Liver (tissue), 9 donors: Measurements from ENCODE around the gene BRAP. TPM values are rescaled to one million over a fixed set of nuclear protein-coding genes. Genes with fewer than 3 reads are reported as not detected.

Source experiments
- DNase-seq: peaks from one replicate; pipeline ENCODE4 v3.0.0-alpha.2; 2017; ENCODE audit warnings: low spot score
- H3K27ac ChIP-seq, 2 donors: one replicate each; pipeline ENCODE4 v1.7.0; 2013; ENCODE audit warnings: inconsistent platforms in 2 of 2, low read length in 2 of 2, control low read depth in 1 of 2, low read depth in 1 of 2, mild to moderate bottlenecking in 1 of 2
- H3K27me3 ChIP-seq, 4 donors: one replicate each; pipeline versions ENCODE4 v1.6.1 to v1.7.0; 2013; ENCODE audit warnings: low read length in 3 of 4, inconsistent platforms in 1 of 4, mild to moderate bottlenecking in 1 of 4, moderate library complexity in 1 of 4; ENCODE audit not compliant: control insufficient read depth in 4 of 4, insufficient read depth in 4 of 4
- H3K36me3 ChIP-seq, 4 donors: one replicate each; pipeline versions ENCODE4 v1.6.1 to v1.7.0; 2013; ENCODE audit warnings: low read length in 3 of 4, mild to moderate bottlenecking in 3 of 4, low read depth in 1 of 4, moderate library complexity in 1 of 4; ENCODE audit not compliant: control insufficient read depth in 4 of 4, insufficient read depth in 3 of 4
- H3K4me1 ChIP-seq, 4 donors: one replicate each; pipeline versions ENCODE4 v1.6.1 to v1.7.0; 2013; ENCODE audit warnings: low read length in 3 of 4, mild to moderate bottlenecking in 3 of 4, moderate library complexity in 1 of 4; ENCODE audit not compliant: control insufficient read depth in 4 of 4, insufficient read depth in 4 of 4
- H3K4me3 ChIP-seq, 3 donors: one replicate each; pipeline versions ENCODE4 v1.6.1 to v1.7.0; 2013; ENCODE audit warnings: low read length in 3 of 3, control low read depth in 1 of 3, low read depth in 1 of 3, mild to moderate bottlenecking in 1 of 3
- H3K9ac ChIP-seq, 2 donors: one replicate each; pipeline ENCODE4 v1.7.0; 2013; ENCODE audit warnings: low read length in 2 of 2, mild to moderate bottlenecking in 2 of 2, moderate library complexity in 2 of 2, control low read depth in 1 of 2, low read depth in 1 of 2
- H3K9me3 ChIP-seq, 4 donors: one replicate each; pipeline versions ENCODE4 v1.6.1 to v1.7.0; 2013; ENCODE audit warnings: low read length in 3 of 4; ENCODE audit not compliant: control insufficient read depth in 4 of 4
- ATF3 ChIP-seq: IDR thresholded peaks from 2 replicates; pipeline ENCODE4 v1.6.1; 2016; ENCODE audit warnings: antibody characterized with exemption
- EGR1 ChIP-seq, 2 donors: IDR thresholded peaks; 2 replicates each; pipeline ENCODE4 v1.6.1; 2016 to 2018; ENCODE audit warnings: antibody characterized with exemption in 2 of 2, low read depth in 2 of 2
- FOXA1 ChIP-seq: IDR thresholded peaks from 2 replicates; pipeline ENCODE4 v1.6.1; 2016; ENCODE audit warnings: antibody characterized with exemption
- FOXA2 ChIP-seq: IDR thresholded peaks from 2 replicates; pipeline ENCODE4 v1.6.1; 2016; ENCODE audit warnings: antibody characterized with exemption
- GABPA ChIP-seq, 2 donors: IDR thresholded peaks in 1 of 2; conservative IDR thresholded peaks in 1 of 2; 2 replicates each; pipeline ENCODE4 v1.6.1; 2016; ENCODE audit warnings: antibody characterized with exemption in 2 of 2, mild to moderate bottlenecking in 1 of 2, moderate library complexity in 1 of 2
- HNF4A ChIP-seq, 2 donors: conservative IDR thresholded peaks; 2 replicates each; pipeline ENCODE4 v1.6.1; 2016; ENCODE audit warnings: antibody characterized with exemption in 2 of 2, mild to moderate bottlenecking in 2 of 2
- HNF4G ChIP-seq: IDR thresholded peaks from 2 replicates; pipeline ENCODE4 v1.6.1; 2016; ENCODE audit warnings: antibody characterized with exemption
- JUND ChIP-seq, 2 donors: IDR thresholded peaks; 2 replicates each; pipeline ENCODE4 v1.6.1; 2016; ENCODE audit warnings: antibody characterized with exemption in 2 of 2
- NR2F2 ChIP-seq: IDR thresholded peaks from 2 replicates; pipeline ENCODE4 v1.6.1; 2016; ENCODE audit warnings: antibody characterized with exemption
- RAD21 ChIP-seq, 2 donors: IDR thresholded peaks; 2 replicates each; pipeline ENCODE4 v1.6.1; 2016; ENCODE audit warnings: antibody characterized with exemption in 2 of 2, mild to moderate bottlenecking in 2 of 2
- REST ChIP-seq: IDR thresholded peaks from 2 replicates; pipeline ENCODE4 v1.6.1; 2016; ENCODE audit warnings: antibody characterized with exemption, mild to moderate bottlenecking
- RXRA ChIP-seq, 2 donors: IDR thresholded peaks; 2 replicates each; pipeline ENCODE4 v1.6.1; 2017 to 2018; ENCODE audit warnings: antibody characterized with exemption in 2 of 2, mild to moderate bottlenecking in 1 of 2
- SP1 ChIP-seq: IDR thresholded peaks from 2 replicates; pipeline ENCODE4 v1.6.1; 2018; ENCODE audit warnings: antibody characterized with exemption, mild to moderate bottlenecking
- TAF1 ChIP-seq: conservative IDR thresholded peaks from 2 replicates; pipeline ENCODE4 v1.6.1; 2016; ENCODE audit warnings: antibody characterized with exemption, mild to moderate bottlenecking
- YY1 ChIP-seq: IDR thresholded peaks from 2 replicates; pipeline ENCODE4 v1.6.1; 2016; ENCODE audit warnings: antibody characterized with exemption, mild to moderate bottlenecking
- WGBS: extraction: QIAGEN DNeasy Blood & Tissue Kit; methylation state at CpG from one replicate; pipeline ENCODE4 v1.1.7; 2013; 5-methylcytosine and 5-hydroxymethylcytosine counted together
- polyA plus RNA-seq, 2 donors: library from polyadenylated mRNA; stranded (reverse) in 1 of 2; unstranded in 1 of 2; fragments of 200-250 nt in 1 of 2; fragments of >200 nt in 1 of 2; fragmentation: Nextera tagmentation in 1 of 2; extraction: Ambion mirVana in 1 of 2; gene quantifications; one replicate each; pipeline versions ENCODE4 v1.2.1 to v1.2.3, GENCODE V29; 2013 to 2015
- total RNA-seq, 2 donors: library from RNA; depleted of rRNA; stranded (reverse); fragments of >200 nt; gene quantifications; one replicate each; pipeline ENCODE4 v1.2.3, GENCODE V29; 2014
- TF ChIP-seq, protein P1 (sequence below): IDR thresholded peaks from 2 replicates; pipeline ENCODE4 v1.6.1; 2016; ENCODE audit warnings: antibody characterized with exemption
- TF ChIP-seq, protein P2 (sequence below): IDR thresholded peaks from 2 replicates; pipeline ENCODE4 v1.6.1; 2016; ENCODE audit warnings: antibody characterized with exemption
- TF ChIP-seq, protein P3 (sequence below): fragments of 150-350 bp; IDR thresholded peaks from 2 replicates; pipeline ENCODE4 v1.5.1; 2017; ENCODE audit warnings: improper control_type of control experiment, low read depth, low read length; ENCODE audit not compliant: missing input control
- donor health status: healthy.
- donor health status: healthy.
- donor health status: healthy.
- donor health status: healthy.
- donor health status: healthy.

The BRAP gene
- total and polyA plus RNA-seq, 4 donors = 4.8 to 10.1 (median 6.7) TPM

- no peaks in the 10 kb centered on the region for H3K9me3 ChIP-seq
- no peak overlapping the region for H3K9ac ChIP-seq
- H3K4me3 ChIP-seq = no peak overlapping the region
- no peak for DNase-seq
- peaks cover 0 to 3% (median under 1%) of the 10 kb centered on the region in 4 donors for H3K4me1 ChIP-seq
- peaks cover 10 to 47% (median 38%) of the 10 kb centered on the region in 4 donors for H3K36me3 ChIP-seq
- TF ChIP-seq FOXA2 (no peak), RAD21 (IDR thresholded peaks at IDR 0.05) (no peak), SP1 (no peak), REST (no peak), TAF1 (no peak), RXRA (IDR thresholded peaks at IDR 0.05) (no peak), ATF3 (no peak), GABPA (IDR thresholded peaks at IDR 0.05 in 1 of 2, conservative IDR thresholded peaks at IDR 0.05 in 1 of 2) (no peak), FOXA1 (no peak), NR2F2 (no peak), HNF4G (no peak), HNF4A (conservative IDR thresholded peaks at IDR 0.05) (no peak), EGR1 (IDR thresholded peaks at IDR 0.05; ENCODE audit: low read depth in 2 of 2) (no peak), YY1 (no peak), JUND (IDR thresholded peaks at IDR 0.05) (no peak)
- TF ChIP-seq, protein P1, sequence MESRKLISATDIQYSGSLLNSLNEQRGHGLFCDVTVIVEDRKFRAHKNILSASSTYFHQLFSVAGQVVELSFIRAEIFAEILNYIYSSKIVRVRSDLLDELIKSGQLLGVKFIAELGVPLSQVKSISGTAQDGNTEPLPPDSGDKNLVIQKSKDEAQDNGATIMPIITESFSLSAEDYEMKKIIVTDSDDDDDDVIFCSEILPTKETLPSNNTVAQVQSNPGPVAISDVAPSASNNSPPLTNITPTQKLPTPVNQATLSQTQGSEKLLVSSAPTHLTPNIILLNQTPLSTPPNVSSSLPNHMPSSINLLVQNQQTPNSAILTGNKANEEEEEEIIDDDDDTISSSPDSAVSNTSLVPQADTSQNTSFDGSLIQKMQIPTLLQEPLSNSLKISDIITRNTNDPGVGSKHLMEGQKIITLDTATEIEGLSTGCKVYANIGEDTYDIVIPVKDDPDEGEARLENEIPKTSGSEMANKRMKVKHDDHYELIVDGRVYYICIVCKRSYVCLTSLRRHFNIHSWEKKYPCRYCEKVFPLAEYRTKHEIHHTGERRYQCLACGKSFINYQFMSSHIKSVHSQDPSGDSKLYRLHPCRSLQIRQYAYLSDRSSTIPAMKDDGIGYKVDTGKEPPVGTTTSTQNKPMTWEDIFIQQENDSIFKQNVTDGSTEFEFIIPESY = no peak
- TF ChIP-seq, protein P2, sequence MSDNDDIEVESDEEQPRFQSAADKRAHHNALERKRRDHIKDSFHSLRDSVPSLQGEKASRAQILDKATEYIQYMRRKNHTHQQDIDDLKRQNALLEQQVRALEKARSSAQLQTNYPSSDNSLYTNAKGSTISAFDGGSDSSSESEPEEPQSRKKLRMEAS = no peak
- TF ChIP-seq, protein P3, sequence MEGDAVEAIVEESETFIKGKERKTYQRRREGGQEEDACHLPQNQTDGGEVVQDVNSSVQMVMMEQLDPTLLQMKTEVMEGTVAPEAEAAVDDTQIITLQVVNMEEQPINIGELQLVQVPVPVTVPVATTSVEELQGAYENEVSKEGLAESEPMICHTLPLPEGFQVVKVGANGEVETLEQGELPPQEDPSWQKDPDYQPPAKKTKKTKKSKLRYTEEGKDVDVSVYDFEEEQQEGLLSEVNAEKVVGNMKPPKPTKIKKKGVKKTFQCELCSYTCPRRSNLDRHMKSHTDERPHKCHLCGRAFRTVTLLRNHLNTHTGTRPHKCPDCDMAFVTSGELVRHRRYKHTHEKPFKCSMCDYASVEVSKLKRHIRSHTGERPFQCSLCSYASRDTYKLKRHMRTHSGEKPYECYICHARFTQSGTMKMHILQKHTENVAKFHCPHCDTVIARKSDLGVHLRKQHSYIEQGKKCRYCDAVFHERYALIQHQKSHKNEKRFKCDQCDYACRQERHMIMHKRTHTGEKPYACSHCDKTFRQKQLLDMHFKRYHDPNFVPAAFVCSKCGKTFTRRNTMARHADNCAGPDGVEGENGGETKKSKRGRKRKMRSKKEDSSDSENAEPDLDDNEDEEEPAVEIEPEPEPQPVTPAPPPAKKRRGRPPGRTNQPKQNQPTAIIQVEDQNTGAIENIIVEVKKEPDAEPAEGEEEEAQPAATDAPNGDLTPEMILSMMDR = no peak
- no peaks in the 10 kb centered on the region for H3K27me3 ChIP-seq
- no peak overlapping the region for H3K27ac ChIP-seq
- 89% methylated on average over 10 of the region's 10 CpGs for WGBS
These were observed 12.9 kb downstream of the BRAP start for GRCh38 chr12:111672822-111673381.
